Limb (tissue), 2 donors: ENCODE results near the gene PSMD11.

Experiments
- DNase-seq, 2 donors: peaks; one replicate each; pipeline ENCODE4 v3.0.0-alpha.2; 2016; ENCODE audit errors: extremely low spot score in 2 of 2

Gene PSMD11

DNA sequence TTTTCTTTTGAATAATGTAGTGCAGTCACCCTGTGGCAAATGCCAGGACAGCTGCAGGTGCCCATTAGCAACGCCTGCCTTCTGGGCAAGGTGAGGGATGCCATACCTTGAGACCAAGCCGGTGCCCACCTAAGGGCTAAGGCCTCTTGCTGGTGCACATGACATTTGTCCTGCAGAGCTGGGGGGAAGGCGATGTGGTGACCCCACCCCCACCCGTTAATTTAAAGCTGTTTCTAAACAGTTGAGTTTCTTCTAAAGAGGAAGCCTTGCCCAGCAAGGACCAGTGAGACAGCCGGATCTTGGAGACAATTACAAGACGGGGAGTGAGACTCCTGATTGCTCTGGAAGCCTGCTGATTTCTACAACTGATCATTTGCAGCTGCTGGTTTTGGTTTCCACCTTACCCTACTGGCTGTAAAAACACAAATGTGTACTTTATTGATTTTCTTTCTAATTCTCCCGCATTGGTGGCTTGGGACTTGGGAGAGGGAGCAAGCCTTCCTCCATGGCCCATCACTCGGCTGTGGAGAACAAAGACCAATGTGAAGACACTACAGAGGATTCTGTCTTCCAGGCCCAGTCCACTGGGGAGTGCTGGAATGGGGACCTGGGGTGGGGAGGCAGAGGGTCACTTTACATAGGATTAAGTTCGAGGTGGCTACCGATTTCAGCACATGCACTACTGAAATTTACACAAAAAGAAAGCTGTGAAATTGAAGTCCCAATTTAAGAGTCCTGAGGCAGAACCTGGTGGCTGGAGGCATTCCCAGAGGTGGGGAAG lies 45.2 kb downstream of the PSMD11 start:
- DNase-seq, result no peak

DNA sequence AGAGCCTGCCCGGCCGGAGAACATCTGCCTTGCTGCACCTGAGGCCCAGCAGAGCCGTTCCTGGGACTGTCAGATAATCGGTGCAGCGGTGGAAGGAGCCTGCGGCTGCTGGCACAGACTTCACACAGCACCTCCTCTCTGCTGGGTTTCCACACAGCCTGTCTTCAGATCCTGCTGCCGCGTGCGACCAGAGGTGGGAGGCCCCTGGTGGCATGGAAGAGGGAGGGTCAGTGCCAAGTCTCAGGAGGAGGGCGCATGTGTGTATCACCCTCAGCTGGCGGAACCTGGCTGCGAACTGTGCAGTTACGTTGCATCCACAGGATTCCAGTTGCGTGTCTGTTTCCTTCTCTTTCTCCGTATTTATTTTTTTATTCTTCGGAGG lies 45.8 kb downstream of the PSMD11 start:
- no peak for DNase-seq

DNA sequence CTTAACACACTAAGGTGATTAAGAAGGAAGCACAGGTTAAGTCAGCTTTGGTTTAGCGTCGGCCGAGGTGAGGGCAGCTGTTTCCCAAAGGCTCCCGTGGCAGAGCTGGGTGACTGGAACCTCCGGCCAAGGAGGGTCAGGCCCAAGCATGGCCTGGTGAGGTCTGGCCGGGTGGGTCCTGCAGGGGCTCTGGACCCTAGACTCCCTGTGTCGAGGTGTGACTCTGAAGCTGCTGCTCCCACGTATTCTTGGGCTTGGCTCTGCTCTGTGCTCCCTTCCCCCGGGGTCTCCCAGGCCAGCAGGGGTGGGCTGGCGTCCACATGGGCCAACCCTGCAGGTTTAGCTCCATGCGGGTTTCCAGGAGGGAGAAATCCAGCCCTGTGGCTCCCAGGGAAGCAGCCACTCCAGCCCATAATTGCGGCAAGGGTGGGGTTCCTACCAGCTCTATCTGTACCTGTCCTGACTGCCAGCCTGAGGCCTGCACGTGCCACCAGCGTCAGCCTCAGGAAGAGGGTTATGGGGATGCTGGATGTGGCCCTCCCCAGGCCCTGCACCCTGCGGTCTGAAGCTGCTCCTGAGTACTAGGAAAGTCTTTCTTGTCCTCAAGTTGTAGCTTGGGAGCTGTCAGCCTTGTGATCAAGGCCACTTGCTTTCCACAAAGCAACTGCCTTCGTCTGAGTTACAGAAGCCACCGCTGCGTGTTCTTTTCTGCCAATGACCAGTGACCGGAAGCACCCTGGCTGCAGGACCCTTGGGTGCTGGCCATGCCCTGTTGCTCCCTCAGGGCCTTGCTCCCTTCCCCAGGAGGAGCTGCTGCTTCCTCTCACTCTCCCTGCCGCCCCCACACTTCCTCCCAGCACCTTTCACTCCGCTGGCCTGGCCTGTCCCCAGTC lies 47.3 kb downstream of the PSMD11 start:
- no peak for DNase-seq

DNA sequence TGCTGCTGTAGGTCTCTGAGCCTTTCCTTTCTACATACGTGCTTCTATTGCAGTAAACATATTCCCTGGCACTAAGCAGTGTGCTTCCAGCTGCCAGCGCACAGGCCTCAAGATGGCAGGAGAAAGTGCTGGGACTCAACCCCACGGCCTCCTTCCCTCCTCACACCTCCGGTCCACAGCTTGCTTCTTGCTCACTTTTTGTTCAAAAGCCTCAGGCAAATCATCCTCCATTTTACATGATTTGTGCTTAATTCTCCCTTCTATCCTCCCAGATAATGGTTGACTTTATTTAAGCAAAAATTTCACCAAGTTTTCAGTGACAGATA lies 47.9 kb downstream of the PSMD11 start:
- no peak for DNase-seq

DNA sequence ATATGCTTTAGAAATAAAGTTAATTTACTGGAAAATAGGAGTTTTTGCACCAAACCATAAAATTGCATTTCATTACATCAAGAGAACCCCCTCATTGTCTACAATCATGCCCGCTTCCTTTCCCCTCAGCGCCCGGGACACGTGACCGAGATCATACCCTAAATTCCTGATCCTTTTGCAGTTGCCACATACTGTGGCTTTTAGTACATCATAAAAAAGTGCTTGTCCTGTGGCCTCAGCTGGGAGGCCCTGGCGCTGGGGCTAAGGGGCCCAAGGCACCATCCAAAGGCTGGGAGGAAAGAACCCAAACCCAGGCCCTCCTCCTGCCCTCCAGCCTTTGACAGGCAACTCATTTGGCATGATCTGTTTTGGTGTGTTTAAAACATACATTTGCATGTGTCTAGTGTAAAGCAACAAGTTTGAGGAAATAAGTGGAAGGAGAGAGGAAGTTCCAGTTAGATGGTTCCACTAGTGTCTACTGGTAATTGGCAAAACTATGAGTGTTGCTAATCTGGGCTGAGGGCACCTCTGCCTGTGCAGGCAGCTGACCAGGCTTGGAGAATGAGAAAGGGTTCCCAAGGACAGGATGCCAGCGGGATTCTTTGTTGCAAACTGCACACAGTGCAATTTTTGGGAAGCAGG lies 48.5 kb downstream of the PSMD11 start:
- no peak for DNase-seq

DNA sequence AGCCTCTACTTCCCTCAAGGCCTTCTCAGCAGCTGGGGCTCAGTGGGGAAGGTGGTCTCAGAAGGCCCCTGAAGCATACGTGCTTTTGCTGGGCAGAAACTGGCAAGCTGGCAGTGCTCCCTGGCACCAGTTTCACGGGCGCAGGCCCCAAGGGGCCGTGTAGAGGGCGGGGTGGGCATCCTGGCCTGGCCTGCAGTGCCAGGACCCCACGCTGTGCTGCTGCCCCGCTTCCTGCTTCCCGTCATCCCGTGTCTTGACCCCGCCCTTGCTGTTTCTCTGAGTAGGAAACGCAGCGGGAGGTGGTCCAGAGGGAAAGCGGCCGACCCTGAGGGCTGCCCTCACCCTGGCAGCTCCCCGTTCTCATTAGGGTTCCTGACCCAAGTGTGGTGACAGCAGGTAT lies 49.3 kb downstream of the PSMD11 start:
- DNase-seq, result no peak

DNA sequence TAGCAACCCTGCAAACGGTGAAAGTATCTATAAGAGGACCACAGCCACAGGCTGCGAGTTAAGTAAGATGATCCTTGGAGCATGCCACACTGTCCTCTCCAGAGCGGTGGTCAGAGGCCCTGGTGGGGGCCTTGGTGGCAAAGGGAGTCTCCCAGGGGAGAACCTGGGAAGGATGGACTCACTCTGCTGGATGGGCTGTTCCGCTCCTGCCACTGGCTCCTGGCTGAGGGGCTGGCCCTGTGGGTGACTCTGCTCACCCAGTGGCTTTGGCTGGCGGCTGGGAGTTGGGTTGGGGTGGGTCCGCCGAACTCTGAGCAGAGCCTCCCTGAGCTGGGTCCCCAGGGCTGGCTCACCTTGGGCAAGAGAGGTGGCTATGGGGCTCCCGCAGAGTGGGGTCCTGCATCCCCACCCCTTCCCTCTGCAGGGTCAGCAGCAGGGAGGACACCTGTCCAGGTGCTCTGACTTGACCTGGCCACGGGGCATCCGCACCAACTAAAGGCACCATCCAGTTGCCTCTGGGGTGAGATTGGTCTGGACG lies 49.7 kb downstream of the PSMD11 start:
- no peak for DNase-seq

DNA sequence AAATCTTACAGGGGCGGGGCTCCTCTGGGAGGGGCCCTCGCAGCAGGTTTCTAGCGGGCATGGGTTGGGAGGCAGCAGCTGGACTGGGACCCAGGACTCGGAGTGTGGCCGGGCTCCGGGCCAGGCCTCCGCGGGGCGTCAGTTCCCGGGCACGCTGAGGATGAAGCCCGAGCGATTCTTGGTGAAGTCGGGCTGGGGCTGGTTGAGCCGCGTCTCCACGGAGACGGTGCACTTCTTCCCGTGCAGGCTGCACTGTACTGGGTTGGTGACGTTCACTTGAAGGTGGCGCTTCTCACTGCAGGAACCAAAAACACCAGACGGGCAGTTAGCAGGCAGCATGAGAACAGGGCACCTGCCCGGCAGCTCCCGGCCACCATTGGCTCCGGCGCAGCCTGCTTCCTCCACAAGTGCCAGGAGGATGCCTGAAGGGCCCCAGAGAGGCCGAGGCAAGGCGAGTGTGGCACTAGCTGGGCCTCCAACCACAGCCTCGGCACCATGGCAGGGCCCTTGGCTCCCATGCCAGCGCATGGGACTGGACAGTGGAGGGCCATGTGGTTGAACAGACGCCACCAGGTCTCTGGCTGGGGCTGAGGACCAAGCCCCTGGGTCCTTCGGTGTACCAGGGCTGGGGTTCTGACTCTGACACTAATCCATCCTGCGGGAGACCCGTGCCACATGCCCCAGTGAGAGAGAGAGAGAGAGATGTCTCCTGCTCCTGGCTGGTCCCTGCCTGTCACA lies 50.5 kb downstream of the PSMD11 start:
- no peak for DNase-seq

DNA sequence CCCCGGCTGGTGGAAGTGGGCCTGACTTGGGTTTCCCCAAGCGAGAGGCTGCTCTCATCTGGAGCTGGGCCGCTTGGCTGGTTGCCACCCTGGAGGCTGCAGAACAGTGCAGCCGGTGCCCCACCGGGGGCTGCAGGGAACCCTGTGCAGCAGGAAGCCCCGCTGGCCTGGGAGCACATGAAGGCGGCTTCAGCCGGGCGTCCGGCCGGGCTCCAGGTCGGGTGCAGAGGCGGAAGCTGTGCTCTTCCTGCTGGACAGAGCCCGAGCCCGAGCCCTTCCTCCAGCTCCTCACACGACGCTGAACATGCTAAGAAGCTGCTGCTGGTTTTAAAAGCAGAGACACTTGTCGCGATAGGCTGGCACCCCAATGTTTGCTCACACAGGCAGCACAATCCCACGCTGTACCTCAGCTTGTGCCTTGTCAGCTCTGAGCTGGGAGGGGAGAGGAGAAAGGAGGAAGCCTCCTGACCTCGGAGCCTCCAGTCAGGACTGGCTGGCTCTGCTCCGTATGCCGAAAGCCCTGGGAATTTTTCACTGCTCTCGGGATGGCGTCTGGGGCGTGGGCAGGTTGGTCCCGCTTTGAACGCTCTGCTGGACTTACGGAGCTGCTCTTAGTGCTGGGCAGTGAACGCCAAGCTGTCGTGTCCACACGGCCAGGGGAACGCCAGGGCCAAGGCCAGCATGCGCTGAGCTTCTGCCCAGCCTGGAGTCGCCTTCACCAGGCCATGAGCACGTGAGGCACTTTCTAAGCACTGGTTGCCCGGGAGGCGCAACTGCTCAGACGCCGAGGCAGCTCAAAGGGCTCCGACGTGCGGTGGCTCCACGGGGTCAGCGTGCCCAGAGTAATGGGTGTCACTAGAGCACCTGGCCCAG lies 51.3 kb downstream of the PSMD11 start:
- peak in 1 of 2 donors; percentile 65 for DNase-seq

DNA sequence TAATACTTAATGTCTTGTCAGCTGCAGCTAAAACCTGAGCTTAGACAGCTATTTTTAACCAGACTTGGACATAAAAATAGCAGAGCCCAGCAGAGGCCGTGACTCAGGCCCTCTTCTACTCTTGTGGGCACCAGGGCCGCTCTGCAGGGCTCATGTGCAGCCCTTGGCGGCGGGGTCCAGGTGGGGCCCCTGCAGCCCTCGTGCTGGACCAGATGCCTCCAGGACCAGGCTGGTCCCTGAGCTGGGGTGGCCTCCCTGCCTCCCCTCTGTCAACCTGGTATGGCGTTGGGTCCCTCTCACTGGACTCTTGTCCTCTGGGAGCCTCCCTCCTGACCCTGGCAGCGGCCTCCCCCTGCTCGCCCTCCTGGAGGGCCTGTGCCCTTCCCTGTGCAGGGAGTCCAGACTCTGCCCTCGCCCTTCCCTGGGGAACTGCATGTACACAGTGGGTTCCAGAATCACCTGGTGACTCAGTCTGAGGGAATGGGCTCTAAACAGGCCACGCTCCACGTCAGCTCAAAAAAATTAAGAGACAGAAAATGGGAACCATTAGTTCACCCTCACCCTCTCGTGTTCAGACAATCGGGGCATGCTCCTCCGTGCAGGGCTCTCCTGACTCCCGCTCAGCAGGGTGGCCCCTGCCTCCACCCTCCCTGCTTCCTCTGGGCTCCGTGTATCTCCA lies 52.2 kb downstream of the PSMD11 start:
- DNase-seq, result no peak

DNA sequence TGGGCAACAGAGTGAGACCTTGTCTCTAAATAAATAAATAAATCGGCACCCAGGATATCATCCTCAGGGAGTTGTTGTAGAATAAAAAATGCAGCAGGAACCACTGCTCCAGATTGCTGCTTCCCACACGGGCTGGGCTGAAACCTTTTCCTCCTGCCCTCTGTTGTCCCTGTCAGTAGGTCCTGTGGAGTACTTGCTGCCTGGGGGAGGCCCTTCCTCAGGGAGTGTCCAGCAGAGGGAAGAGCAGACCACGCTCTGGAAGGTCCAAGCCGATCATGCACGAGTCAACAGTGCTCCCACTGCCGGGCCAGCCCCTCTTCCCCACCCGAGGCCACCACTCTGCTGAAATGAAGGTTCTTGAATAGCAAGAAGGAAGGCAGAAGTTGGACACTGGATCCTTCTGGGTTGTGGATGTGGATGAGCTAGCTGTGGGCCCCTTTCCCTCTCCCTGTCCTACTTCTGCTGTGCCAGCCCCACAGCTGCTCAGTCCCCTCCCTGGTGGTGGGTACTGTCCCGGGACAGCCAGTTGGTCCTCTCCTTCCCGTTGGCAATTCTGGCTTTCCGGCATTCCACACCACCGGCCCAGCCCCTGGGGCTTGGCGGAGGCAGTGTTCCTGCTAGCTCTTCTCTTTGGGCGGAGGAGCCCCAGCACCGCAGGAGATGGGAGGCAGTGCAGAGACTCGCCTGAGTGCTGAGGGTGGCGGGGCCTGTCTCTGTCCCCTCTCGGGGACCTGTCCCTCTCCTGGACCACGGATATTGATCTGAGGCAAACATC lies 53.3 kb downstream of the PSMD11 start:
- no peak for DNase-seq

DNA sequence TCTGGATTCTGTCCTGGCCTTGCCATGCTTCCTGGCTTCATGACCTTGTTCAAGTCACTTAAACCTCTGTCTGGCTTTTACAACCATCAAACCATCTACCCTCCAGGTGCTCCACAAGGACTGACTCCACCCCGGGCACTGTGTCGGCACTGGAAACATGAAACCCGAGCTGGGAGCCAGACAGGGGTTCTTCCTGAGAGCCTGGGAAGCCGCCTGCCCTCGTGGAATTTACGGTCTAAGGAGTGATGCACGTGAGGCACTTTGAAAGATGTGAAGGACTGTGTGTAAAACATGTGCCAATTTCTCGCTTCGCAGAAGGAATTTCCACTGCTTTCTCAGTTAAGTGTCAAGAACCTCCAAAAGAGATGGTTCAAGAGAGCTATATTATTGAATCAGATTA lies 54.1 kb downstream of the PSMD11 start:
- no peak for DNase-seq

DNA sequence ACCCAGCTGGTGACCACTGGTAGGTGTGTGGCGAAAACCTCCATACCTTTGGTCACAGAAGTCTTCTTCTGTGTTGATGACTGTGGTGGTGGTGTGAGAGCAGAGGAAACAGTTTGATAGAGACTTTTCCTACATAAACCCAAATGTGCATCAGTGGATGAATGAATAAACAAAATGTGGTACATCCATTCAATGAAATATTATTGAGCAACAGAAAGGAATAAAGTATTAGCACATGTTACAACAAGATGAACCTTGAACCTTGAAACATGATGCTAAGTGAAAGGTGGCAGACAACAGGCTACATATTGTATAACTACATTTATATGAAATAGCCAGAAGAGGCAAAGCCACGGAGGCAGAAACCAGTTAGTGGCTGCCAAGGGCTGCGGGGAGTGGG lies 57.7 kb downstream of the PSMD11 start:
- DNase-seq, result no peak

DNA sequence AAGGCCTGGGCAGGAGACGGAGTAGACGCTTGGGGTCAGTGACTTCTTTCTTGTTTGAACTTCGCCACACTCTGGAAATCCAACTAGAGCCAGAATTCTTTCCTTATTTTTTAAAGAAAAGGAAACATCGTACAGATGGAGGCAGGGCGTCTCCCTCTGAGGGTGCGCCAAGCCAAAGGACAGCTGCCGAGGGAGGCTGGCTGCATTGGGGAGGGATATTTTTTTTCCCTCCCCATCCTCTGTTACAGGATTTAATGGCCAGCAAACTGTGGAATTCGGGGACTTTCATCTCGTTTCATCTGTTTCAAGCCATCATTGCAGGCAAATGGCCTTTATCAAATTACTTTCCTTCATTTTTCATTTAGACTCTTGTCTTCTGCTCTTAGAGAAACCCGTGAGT lies 58.4 kb downstream of the PSMD11 start:
- DNase-seq, result no peak

DNA sequence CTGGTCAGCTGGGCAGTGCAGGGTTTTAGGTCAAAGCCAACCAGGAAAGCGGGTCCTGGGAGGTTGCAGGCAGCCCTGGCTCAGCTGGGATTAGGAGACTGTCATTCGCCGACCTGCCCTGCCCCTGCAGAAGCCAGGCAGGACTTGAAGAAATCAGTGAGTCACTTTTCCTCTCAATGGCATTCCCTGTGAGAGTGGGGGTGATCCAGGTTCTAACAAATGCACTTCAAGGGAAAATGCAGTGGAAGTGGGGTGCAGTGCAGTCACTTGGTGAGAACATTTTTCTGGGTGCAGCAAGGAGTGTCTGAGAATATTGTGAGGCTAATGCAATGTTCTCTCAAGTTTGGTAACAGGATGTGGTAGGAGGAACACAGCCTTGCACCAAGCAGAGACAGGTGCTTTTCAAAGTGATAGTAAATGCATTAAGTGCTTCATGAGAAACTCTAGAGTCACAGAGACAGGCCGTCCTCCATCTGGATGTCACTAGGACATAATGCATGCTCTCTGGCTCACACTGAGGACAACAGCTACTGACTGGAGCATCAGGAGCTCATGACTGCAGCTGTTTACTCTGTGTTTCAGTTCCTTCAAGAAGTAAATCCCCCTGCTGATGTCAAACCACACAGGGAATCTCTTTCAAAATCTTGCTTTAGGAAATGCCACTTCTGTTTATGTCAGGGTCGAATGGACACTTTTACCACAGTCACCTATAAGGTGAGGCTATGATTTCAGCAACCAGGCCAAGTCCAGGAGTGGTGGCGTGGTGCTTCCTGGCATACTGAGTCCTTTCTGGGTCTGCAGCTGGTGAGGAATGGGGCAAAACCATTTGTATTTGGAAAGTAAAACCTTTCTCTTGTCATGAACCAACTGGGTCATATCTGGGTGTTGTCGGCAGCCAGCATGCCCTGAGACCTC lies 59.2 kb downstream of the PSMD11 start:
- no peak for DNase-seq

DNA sequence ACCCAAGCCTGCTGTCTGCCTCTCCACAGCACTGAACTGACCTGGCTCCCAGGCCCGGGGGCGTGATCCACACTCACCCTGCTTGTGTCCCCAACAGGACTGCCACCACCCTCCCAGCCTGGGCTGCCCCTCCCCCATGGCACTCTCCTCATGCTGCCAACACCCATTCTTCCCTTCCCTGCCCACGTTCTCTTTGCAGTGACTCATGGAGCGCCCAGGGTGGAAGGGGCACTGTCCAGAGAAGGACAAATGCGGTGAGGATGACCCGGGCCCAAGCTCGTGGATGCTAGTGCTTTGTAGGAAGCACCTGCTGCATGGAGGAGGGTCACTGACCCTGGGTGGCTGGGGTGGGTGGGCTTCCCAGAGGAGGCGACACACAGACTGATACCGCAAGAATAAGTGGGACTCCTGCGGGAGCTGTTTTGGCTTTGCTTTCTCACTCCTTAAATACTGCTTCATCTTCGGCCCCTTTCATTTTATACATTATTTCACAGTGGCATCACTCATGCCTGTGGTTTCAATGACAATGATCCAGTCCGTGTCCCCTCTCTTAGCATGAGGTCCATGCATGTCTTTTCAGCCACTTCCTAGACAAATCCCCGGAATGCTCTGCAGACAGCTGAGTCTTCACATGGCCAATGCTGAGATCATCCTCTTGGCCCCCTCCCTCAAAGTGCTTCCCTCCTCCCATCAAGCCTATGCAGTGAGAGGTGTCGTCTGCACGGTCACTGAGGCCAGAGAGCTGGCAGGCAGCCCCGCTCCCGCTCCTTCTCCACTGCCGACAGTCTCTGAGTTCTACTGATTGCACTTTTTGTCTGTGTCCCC lies 60.1 kb downstream of the PSMD11 start:
- no peak for DNase-seq

DNA sequence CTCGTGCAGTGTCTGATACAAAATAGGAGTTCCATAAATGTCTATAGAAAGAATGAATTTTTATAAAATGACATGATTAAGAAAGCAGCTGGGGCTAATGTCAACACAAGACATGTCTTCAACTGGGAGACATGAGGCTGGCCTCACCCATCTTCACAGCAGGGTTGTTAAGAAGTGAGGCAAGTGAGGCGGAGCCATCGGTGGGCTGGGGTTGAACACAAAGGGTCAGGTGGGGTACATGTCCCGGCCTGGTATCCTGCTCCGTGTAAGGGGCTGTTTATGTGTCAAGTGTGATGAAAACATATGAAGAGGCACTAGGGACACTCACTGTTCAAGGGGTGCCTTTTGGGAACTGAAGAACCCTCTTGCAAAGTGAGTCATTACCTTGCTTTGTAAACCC lies 64.6 kb downstream of the PSMD11 start:
- no peak for DNase-seq
